Astrocyte (in vitro differentiated cells and primary cell): ENCODE measurements around the gene GDF2.

ENCODE experiments used
- CTCF ChIP-seq: IDR thresholded peaks from 2 replicates; pipeline ENCODE4 v1.5.1; 2011; ENCODE audit warnings: low read depth, mild to moderate bottlenecking, inconsistent platforms, low read length, moderate library complexity; ENCODE audit not compliant: insufficient read depth
- EZH2 ChIP-seq: IDR thresholded peaks from 2 replicates; pipeline ENCODE4 v1.6.1; 2012; ENCODE audit warnings: mild to moderate bottlenecking, low read length, inconsistent platforms; ENCODE audit not compliant: insufficient read depth

- TF ChIP-seq CTCF (no peak), EZH2 (no peak)
Observed at GRCh38 chr10:47348661-47349470, 26.6 kb downstream of the GDF2 start.
